Right lung (tissue), 5 donors: ENCODE results near the gene UBAC2. TPM values are rescaled to one million over a fixed set of nuclear protein-coding genes. Genes with fewer than 3 reads are reported as not detected.
"Not testable (repeated sequence)": the region's sequence is repeated elsewhere in the genome, so short reads cannot be mapped to it uniquely, and the experiment has no call there.

Experiments used
- DNase-seq, 2 donors: peaks; one replicate each; pipeline ENCODE4 v3.0.0-alpha.2; 2013
- polyA plus RNA-seq, 5 donors: library from polyadenylated mRNA; unstranded; fragments of 120-200 nt; gene quantifications; one replicate each; pipeline versions ENCODE4 v1.2.1 to v1.2.3, GENCODE V29; 2013; ENCODE audit warnings: inconsistent platforms in 1 of 5, low replicate concordance in 1 of 5; ENCODE audit not compliant: insufficient read length in 5 of 5, insufficient read depth in 1 of 5

UBAC2 gene
- polyA plus RNA-seq, 5 donors: 65.7 to 73.6 (median 69.7) TPM

- DNase-seq: no peak
These were observed 175.1 kb downstream of the UBAC2 start for GRCh38 chr13:99375738-99376080.

- DNase-seq: no peak
These were observed 175.5 kb downstream of the UBAC2 start for GRCh38 chr13:99376132-99376531.

GRCh38 chr13:99376924-99377323 is 176.3 kb downstream of the UBAC2 start:
- no peak for DNase-seq

- no peak for DNase-seq
These were observed 177.0 kb downstream of the UBAC2 start for GRCh38 chr13:99377641-99378040.

DNA sequence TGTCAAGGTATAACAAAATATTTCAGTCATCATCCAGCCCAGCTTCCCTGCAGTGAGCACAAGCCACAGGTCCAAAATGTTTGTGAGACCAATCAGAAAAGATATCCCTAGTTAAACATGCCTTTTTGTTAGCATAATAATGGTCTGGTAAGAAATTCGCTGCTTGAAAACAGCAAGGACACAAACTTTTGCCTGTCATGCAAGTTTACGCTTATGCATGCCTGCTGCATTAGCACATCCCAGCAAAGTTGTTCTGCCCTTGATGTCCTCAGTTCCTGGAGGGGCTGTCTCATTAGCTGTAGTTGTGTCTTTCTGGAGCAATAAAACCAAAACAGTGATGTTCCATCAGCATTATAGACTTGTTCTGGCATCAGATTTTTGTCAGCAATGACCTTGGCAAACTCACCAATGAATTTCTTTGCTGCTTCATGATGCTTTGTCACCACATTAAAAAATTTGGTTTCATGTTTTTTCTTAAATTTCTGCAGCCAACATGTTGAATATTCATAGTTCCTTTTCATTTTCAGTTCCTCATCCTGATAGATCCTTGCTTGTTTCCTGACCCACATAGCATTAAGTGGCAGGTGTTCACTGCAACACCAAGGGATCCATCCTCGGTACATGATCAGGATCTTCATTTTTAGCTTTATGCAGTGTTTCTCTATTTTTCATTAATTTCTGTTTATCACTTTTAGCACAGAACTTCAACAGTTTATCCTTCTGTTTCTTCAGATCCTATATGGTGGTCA is 178.5 kb downstream of the UBAC2 start:
- no peak for DNase-seq

DNA sequence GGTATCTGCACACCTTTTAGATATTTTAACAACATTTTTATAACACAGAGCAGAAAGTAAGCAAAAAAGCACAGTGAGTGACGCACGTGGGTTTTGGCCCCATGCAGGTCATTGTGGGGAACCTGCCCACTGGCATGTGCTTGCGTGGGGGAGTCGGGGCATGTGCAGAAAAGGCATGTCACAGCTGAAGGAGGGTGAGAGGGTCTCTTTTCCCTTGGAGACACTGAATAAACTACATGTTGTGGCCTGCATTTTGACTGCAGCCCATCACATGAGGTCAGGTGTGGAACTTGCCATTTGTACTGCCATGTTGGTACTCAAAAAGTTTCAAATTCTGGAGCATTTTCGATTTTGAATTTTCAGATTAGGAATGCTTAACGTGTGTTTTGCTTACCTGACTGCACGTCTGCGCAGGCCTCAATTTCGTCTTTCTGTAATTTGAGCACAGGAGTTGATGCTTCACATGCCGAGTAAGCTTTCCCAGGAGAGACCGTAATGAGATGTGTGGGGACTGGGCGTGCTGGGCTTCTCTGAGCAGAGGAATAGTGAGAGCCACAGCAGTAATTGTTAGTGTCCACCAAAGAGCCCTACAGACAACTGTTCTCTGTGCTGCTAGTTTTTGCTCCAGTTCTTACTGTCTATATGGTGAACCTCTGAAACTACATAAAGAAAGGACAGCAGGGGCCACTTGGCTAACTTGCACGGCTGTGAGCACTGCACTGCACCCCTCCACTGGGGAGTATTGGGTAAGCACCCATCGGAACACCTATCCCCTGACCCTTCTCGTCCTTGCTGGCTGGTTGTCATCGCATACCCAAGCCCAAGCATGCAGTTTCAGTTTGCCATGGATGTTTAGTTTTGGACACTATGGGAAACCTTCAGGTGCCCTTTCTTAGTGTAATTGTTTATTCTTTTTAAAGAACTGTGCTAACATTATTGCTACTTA is 179.5 kb downstream of the UBAC2 start:
- DNase-seq: no peak

- DNase-seq: no peak
These were observed 180.4 kb downstream of the UBAC2 start for GRCh38 chr13:99380921-99381645.

DNA sequence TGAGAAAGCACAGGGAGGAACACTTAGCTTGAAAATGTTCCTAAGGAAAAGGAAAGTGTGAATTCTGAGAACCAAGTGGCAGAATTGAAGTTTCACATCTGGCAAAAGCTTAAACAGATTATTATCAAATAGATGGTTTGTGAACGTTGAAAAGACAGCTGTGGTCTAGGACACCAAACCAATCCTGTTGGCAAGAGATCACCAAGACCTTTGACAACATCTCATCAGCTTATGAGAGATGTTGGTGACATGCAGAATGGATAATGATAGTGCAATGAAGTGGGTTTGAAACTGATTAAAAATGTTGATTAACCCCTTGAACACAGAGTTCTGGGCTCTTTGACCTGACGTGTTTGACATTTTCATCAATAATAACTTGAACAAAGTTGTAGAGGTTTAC is 181.1 kb downstream of the UBAC2 start:
- no peak for DNase-seq

DNA sequence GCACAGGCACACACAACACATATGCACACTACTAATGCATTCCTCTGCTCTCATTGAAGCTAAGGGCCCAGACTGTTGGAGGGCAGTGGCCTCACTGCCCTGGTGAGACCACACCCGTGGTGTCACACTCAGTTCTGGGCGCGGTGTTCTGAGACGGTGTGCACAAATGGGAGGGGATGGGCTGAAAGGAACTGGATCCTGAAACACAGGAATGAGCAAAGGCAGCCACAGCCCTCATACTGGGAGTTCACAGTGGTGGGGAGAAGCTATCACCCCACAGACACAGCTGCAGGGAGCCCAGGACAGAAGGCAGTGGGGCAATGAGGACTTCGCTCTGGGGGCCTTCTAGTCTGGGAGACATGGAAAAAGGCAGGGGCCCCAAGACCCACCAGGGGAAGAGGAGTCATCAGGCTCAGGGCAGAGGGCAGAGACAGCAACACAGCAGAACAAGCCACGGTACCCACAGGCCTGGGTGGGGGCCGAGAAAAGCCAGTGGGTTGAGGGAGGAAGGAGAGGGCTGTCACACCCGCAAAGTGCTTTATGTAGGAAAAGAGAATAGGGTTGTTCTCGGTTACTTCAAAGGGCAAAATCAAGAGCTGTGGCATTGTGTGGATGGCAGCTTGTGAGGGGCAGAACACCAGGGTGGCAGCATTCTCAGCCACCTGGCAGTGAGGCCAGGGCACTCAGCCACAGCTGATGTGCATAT is 181.9 kb downstream of the UBAC2 start:
- DNase-seq: no peak

GRCh38 chr13:99383511-99383921 is 182.9 kb downstream of the UBAC2 start:
- DNase-seq: no peak

DNA sequence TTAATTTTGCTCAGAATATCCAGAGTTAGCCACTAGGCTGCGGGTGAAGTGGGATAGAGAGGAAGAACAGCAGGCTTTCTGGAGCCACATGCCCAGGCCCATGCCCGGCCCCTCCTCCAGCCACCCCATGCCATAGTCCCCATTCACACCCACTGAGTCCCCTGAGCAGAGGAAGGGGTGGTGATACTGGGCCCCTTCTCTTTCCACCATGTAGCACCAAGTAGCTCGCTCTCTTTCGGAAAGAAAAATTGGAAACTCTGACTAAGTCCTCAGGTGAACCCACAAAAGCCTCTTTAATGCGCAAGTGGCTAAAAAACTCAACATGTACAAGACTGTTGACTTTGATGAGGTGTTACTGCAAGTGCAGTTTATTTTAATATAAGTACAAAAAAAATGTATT is 183.3 kb downstream of the UBAC2 start:
- DNase-seq: no peak

GRCh38 chr13:99384468-99384867 is 183.8 kb downstream of the UBAC2 start:
- DNase-seq: no peak

DNA sequence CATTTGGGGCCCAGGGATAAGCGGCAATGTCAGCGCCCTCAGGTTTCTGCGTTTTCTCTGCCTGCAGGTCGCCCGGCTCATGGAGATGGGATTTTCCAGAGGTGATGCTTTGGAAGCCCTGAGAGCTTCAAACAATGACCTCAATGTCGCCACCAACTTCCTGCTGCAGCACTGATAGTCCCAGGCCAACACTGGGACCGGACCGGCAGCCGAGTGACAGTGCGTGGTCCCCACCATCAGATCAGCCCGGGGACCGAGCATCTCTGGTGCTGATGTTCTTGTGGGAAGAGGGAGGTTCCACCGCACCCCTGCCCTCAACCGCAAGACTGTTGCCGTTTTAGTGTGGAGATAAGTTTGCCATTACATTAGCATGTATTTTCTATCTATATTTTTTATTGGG is 184.5 kb downstream of the UBAC2 start:
- no peak for DNase-seq

DNA sequence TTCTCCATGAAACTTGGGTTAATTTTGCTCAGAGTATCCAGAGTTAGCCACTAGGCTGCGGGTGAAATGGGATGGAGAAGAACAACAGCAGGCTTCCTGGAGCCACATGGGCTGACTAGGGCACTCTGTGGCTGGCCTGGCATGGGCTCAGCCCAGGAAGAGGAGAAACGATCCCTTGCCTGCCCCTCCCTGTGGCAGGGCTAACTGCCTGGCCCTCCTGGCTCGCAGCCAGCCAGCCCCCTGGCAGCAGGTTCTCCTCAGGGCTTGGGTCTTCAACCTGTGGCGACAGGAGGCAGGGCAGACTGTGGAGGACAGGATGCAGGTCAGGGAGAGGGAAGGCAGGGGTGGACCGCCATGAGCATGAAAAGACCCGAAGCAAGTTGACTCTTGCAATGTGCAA is 185.3 kb downstream of the UBAC2 start:
- DNase-seq: no peak

- DNase-seq: no peak
These were observed 185.8 kb downstream of the UBAC2 start for GRCh38 chr13:99386495-99386894.

- no peak for DNase-seq
These were observed 186.5 kb downstream of the UBAC2 start for GRCh38 chr13:99386911-99387788.

- no peak for DNase-seq
These were observed 187.8 kb downstream of the UBAC2 start for GRCh38 chr13:99388334-99388923.

- not testable (repeated sequence) for DNase-seq
These were observed 188.4 kb downstream of the UBAC2 start for GRCh38 chr13:99389094-99389493.

GRCh38 chr13:99389520-99390304 is 189.1 kb downstream of the UBAC2 start:
- DNase-seq: no peak
